Stimulated activated naive CD4-positive, alpha-beta T cell treated with Interleukin-2 at 50 U/mL for 16 hours (primary cell): ENCODE results near the gene MDN1.
"Not testable (repeated sequence)": the region's sequence is repeated elsewhere in the genome, so short reads cannot be mapped to it uniquely, and the experiment has no call there.

Experiments used
- DNase-seq: peaks from one replicate; lab custom pipeline; 2025; lab: John Stamatoyannopoulos, UW

MDN1 gene

DNA sequence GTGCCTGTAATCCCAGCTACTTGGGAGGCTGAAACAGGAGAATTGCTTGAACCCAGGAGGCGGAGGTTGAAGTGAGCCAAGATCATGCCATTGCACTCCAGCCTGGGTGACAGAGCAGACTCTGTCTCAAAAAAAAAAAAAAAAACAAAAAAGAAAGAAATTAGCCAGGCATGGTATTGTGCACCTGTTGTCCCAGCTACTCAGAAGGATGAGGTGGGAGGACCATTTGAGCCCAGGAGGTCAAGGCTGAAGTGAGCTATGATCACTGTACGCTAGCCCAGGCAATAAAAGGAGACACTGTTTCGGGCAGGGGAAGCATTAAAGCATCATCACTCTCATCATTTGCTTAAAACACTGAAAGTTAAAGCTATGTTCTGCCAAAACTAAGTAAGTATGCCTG lies 6.2 kb downstream of the MDN1 start:
- DNase-seq = not testable (repeated sequence)

DNA sequence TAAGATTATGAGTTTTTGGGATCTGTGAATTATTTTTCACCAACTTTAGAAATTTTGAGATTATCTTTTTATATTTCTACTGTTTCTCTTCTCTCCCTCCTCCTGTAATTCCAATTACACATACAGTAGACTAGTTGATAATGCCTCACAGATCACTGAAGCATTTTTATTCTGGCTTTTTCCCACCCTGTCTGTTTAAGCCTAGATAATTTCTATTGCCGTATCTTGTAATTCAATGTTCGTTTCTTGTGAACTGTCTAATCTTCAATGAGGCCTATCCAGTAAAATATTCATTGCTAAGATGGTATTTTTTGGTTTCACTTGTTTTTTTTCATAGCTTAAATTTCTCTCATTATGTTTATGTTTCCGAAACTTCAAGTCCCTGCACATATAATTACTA lies 12.0 kb downstream of the MDN1 start:
- DNase-seq = no peak

DNA sequence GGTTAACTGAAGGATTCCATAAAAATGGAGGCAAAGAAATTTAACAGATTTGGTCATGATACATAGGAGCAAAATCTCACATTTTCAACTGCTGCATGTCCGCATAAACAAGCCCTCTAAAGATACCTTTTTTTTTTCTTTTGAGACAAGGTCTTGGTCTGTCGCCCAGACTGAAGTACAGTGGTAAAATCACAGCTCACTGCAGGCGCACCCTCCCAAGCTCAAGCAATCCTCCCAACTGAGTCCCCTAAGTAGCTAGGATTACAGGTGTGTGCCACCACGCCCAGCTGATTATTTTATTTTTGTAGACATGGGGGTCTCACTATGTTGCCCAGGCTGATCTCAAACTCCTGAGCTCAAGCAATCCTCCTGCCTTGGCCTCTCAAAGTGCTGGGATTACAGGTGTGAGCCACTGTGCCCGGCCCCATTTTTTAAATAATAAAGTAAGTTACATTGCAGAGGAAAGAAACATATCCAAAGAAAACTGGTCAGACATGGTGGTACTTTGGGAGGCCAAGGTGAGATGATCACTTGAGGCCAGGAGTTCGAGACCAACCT lies 13.7 kb downstream of the MDN1 start:
- DNase-seq = no peak

DNA sequence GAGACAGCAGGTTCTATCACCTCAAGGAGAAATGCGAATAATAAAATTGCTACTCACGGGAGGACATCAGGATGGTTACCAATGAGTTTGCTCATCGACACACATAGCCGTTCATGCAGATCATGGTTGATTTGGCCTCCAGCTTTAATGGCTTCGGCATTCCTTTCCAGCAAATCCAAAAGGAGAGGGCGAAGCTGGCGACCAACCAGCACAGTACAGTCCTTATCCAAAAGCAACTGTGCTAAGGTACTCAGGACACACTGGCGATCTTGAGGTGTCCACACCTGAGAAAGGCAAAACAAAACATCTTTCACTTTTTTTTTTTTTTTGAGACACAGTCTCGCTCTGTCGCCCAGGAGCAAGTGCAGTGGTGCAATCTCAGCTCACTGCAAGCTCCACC lies 16.3 kb downstream of the MDN1 start:
- no peak for DNase-seq

DNA sequence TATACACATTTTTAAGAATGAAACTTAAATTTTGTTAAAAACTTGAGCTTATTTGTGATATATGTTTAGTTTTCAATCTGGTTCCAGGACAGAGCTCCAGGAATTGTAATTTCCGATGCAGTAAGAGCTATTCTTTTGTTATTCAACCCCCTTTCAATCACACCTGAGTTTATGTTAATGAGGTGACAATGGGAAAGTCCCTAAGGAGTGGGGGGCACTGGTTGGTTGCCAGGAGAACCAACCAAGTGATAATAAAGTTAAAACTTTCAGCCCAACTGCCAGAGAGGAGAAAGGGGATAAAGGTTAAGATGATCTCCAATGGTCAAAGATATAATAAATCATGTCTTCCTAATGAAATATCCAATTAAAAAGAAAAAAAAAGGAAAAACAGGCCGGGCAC lies 19.8 kb downstream of the MDN1 start:
- DNase-seq = no peak

DNA sequence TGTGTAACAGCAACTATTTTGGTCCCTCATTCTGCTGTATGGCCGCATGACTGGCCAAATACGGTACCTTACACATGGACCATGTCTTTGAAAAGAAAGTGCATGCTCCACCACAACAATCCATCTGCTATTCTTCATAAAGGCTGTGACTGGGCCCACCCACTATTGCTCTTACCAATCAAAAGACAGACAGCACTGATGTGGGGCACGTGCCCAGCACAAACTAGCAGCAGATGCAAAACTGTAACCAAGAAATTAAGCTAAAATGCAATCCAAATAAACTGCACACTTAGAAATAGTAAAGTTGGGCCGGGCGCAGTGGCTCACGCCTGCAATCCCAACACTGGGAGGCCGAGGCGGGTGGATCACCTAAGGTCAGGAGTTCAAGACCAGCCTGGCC lies 20.5 kb downstream of the MDN1 start:
- no peak for DNase-seq

DNA sequence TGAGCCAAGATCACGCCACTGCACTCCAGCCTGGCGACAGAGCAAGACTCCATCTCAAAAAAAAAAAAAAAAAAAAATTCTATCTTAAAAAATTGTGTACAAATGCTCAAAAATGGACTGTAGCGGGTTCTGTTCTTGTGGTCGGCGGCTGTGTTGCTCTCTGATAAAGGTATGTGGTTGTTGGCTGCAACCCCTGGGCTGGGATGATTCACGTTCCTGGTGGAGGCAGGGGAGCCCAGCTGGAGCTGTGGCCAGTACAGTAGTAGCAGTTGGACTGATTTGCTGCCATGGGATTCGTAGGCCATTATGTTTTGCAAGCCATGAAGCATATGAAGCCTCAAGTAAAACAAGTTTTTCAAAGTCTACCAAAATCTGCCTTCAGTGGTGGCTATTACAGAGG lies 22.3 kb downstream of the MDN1 start:
- DNase-seq = no peak

DNA sequence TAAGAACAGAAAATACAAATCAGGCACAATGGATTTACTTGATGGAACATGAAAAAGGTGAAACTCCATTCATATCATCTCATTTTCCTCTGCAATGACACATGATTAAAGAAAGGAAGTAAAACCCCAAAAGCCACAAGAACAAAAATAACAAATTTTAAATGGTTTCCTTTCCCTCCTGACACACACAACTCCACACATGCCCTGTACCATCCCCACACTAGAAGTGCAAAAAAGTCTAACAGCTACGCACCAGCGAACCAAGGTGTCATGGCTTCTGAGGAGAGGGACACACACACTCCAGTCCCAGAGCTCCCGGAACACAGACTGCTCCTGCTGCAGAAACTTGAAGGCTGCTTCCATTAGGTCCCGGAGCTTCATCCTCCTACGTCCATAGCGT lies 25.3 kb downstream of the MDN1 start:
- DNase-seq = no peak

DNA sequence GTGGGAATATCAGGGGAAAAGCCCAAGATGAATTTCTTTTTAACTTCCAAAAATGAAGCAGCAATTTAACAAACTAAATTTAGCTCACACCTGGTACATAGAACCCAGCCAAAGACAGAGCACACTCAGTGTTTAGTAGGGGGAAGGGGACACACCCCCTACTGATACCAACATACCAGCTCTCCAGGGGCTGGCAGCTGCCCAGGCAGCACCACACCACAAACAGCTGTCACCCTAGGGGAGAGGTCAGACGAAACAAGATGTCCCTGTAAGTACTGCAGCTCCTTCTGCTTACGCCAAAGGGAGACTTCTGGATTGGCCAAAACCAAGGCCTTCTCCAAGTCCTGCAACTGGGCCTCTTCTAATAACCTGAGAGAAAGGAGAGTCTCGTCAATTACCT lies 26.0 kb downstream of the MDN1 start:
- DNase-seq = no peak

DNA sequence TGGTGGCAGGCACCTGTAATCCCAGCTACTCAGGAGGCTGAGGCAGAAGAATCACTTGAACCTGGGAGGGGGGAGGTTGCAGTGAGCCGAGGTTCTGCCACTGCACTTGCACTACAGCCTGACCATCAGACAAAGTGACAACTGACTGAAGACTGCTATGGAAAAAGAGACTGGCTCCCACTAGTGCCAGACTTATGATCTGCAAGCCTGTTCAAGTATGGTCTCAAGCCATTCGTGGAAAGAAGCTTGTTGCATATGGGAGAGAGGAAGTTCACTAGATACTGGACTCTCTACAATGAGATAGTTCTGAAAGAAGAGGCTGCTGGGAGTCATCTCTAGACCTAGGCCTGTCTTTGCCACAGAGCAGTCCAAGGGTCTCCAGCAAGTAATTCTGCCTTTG lies 26.7 kb downstream of the MDN1 start:
- no peak for DNase-seq

DNA sequence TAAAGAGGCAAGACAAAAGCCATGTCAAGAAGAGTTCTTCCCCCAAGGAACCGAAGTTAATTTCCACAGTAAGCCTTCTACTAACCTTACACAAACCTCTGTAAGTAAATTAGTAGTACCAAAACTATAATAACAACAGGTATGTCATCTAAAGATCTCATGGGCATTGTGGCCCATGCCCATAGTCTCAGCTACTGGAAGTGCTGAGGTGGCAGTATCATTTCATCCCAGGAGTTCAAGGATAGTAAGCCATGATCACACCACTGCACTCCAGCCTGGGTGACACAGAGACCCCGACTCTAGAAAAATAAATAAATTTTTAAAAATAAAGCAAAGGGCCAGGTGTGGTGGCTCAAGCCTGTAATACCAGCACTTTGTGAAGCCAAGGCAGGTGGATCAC lies 29.2 kb downstream of the MDN1 start:
- no peak for DNase-seq

DNA sequence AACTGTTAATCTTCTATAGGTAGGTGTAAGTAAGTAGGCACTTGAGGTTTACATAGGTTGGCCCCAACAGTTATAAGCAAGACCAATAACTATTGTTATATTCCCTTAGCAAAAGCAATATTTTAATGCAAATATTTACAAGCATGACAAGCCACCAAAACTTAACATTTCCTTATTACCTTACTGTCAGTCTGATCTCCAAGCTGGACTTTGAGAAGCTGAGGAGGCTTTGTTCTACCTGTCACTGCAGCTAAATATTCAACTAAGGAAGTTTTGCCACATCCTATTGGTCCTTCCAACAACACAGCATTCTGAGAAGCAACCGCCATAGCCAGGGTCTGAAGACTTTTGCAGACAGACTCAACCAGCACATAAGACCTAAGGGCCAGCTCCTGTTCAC lies 29.6 kb downstream of the MDN1 start:
- DNase-seq = no peak

DNA sequence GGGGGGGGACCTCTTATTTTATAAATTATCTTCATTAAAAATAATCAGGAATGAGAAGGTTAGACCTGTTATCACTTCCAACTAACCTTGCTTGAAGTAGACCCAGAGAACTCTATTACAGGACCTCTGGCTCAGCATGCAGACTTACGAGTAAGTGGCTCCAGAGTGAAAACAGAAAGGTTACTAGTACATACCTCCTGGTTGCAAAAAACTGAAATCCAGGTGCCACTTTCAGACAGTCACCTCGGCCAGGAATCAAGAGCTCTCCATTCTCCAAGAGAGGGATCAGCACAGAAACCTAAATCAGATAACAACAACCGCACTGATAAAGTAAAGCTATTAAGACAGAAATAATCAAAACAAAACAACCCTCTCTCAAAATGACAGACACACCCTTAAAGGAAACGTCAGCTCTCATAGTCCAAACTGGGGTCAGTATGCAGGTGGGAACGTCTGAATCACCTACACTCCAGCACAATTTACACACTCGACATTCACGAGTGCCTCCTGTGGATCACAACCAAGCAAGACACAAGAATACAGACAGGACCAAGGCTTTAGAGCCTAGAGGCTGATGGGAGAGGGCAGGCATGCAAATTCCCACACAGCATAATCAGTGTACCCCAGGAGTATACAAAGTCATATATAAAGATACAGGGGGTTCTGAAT lies 31.8 kb downstream of the MDN1 start:
- no peak for DNase-seq

DNA sequence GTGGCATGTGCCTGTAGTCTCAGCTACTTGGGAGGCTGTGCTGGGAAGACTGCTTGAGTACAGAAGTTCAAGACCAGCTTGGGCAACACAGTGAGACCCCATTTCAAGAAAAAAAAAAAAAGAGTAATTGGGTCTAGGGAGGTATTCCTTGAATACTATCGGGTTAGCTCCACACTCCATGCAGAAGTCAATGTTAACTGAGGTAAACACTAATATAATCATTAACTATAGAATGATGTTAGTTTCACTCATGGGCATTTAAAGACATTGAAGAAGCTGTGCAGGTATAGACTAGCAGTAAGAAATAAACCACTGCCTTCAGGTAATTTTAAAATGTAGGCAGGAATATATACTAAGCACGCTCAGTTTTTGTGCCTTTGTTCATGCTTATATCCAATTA lies 32.6 kb downstream of the MDN1 start:
- no peak for DNase-seq

DNA sequence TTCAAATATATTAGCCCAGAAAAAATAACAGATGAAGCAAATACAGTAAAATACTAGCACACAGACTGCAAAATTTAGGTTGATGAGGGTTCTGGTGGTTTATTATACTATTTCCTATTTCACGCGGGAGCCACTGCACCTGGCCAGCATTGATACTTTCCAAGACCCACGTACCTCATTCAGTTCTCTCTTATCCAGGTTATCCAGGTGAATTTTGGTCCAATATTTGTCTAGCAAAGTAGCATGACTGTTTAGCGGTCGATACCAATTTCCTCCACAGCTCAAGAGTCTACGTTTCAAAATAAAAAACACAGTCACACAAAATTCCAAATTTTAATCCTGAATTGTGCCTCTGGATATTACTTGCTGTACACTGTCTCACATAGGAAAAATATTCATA lies 34.8 kb downstream of the MDN1 start:
- no peak for DNase-seq

DNA sequence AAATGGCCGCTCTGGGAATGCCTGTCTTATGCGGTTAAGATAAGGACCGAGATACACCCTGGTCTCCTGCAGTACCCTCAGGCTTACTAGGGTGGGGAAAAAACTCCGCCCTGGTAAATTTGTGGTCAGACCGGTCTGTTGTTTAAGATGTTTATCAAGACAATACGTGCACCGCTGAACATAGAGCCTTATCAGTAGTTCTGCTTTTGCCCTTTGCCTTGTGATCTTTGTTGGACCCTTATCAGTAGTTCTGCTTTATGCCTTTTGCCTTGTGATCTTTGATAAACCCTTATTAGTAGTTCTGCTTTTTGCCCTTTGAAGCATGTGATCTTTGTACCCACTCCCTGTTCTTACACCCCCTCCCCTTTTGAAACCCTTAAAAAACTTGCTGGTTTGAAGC lies 36.3 kb downstream of the MDN1 start:
- DNase-seq = not testable (repeated sequence)

DNA sequence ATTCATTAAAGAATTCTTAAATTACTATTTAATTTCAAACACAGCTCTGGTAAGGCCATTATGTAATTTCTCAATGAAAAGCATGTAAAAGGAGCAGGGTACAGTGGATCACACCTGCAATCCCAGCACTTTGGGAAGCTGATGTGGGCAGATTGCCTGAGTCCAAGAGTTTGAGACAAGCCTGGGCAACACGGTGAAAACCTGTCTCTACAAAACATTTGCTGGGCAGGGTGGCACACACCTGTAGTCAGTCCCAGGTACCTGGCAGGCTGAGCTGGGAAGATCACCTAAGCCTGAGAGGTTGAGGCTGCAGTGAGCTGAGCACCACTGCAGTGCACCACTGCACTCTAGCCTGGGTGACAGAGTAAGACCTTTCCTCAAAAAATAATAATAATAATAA lies 37.4 kb downstream of the MDN1 start:
- DNase-seq = no peak

DNA sequence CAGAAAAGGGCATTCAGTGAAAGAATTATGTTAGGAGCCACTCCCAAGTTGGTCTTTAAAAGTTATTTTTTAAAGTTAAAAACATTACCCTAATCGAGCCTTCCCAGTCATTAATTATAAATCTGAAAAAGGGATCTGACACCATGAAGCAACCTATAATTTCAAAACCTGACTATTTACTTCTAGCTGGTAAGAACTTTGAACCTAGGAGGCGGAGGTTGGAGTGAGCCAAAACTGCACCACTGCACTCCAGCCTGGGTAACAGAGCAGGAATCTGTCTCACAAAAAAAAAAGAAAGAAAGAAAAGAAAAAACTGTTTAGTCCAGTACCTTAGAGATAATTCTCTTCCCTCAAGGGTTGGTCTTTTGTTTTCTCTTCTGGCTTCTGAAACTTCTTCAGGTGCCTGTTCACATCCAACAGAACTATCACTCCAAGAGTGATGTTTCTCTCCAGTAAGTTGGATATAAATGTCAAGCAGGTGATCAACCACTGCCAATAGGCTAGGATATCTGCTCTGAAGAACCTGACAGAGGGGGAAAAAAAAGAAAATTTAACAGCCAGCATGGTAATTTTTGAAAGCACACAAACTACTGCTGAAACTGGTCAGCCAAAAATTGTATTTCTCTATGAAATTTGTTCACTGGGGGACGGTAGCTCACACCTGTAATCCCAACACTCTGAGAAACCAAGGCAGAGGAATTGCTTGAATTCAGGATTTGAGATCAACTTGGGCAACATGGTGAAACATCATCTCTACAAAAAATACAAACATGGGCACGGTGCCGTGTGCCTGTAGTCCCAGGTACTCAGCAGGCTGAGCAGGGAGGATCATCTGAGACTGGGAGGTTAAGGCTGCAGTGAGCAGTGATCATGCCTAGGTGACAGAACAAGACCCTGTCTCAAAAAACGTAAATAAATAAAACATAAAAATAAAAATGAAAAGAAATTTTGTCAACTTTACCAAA lies 38.2 kb downstream of the MDN1 start:
- DNase-seq = no peak

DNA sequence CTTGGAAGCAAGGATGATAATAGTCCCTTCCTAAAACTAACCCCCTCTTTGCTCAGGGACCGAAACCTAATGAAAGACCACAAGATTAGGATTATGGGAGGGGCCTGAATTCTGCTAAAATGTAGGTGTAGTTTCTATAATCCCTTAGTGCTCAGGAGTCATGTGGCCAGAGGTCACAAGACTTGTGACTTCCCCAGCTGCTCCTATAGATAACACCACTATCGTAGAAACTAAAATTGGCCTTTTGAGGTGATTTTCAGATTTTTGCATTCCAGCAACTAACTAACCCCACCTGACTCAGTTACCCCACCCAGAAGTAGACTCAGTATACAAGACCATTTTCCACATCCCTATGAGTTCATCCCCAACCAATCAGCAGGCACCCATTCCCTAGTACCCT lies 42.1 kb downstream of the MDN1 start:
- DNase-seq = no peak

DNA sequence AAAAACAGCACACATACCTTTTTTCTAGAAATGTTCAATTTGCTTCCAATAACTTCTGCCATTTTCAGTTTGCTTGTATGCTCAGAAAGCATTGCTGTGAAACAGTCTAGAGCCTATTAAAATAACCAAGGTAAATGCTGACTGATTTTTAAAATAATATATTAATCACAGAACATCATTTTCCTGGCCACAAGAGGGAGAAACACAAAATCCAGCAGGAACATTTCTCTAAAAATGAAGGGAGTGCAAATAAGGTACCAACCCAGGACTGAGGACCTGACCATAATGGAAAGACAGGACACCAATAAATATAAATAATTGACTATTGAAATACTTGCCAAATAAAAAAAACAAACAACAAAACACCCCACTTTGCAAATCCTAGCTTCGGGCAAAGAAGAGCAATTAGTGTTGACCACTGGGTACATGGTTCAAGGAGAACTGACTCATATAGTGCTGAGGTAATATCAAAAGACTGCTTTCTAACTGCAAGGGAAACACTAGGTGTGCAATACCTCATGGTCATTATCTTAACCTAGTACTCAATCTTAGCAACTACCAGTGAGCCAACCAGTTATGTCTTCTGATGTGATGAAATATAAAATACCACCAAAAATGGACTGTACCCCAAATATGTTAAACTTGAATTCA lies 42.9 kb downstream of the MDN1 start:
- no peak for DNase-seq

DNA sequence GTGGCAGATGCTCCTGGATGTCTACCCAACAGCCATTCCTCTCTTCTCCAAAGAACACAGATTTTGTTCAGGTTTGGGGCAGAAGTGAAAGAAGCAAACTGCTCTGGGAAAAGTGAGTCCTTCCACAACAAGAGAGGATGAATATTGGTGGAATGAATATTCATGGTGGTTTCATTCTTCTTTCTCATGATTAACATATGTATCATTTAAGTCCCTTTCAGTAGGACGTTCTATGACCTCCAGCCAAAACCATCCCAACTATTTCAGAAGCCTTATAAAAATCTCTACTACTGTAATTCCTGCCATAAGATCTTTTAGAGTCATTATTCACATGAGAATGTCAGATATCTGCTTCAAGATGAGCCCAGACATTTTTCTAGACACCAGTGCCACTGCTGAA lies 44.4 kb downstream of the MDN1 start:
- no peak for DNase-seq

DNA sequence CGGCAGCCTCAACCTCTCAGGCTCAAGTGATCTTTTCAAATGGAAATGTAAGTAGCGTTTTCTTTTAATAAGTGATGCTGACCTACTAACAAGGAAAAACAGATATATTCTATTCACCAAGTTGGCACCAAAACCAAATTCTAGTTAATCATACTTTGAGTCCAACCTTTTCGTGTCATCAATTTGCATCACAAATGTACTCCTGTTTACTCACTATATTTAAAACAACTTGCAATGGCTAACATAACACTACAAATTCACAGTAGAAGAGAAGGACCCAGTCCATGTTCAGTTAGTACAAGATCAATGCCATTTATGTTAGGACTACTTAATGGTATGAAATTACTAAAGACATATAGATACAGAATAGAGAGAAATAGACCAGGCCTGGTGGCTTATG lies 50.0 kb downstream of the MDN1 start:
- DNase-seq = no peak

DNA sequence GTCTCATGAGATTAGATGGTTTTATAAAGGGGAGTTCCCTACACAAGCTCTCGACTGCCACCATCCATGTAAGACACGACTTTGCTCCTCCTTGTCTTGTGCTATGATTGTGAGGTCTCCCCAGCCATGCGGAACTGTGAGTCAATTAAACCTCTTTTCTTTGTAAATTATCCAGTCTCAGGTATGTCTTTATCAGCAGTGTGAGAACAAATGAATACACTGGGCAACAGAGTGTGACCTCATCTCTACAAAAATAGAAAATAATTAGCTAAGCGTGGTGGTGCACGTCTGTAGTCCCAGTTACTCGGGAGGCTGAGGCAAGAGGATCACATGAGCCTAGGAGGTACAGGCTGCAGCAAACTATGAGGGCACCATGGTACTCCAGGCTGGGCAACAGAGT lies 51.3 kb downstream of the MDN1 start:
- no peak for DNase-seq
